Large intestine (tissue), 3 donors: ENCODE data around the gene GLI2. TPM values are rescaled to one million over a fixed set of nuclear protein-coding genes. Genes with fewer than 3 reads are reported as not detected.

Experiments used
- DNase-seq, 2 donors: peaks; one replicate each; pipeline versions ENCODE4 v3.0.0 to v3.0.0-alpha.2; 2013
- H3K27ac ChIP-seq: one replicate; pipeline ENCODE4 v1.5.1; 2013; ENCODE audit warnings: low read length
- H3K27me3 ChIP-seq: 2 replicates; pipeline ENCODE4 v1.6.1; 2013; ENCODE audit warnings: low read length; ENCODE audit not compliant: control insufficient read depth, insufficient read depth
- H3K36me3 ChIP-seq: 2 replicates; pipeline ENCODE4 v1.6.1; 2013; ENCODE audit warnings: low read length; ENCODE audit not compliant: control insufficient read depth, insufficient read depth
- H3K4me1 ChIP-seq: one replicate; pipeline ENCODE4 v1.6.1; 2013; ENCODE audit warnings: low read length; ENCODE audit not compliant: control insufficient read depth, insufficient read depth
- H3K4me3 ChIP-seq: one replicate; pipeline ENCODE4 v1.5.1; 2013; ENCODE audit warnings: low read length
- H3K9me3 ChIP-seq: one replicate; pipeline ENCODE4 v1.6.1; 2013; ENCODE audit warnings: mild to moderate bottlenecking, low read depth, low read length, moderate library complexity; ENCODE audit not compliant: control insufficient read depth
- WGBS: methylation state at CpG from one replicate; pipeline ENCODE4 v1.1.5; 2013; ENCODE audit warnings: low lambda C conversion rate; ENCODE audit not compliant: insufficient coverage; 5-methylcytosine and 5-hydroxymethylcytosine counted together
- polyA plus RNA-seq: library from polyadenylated mRNA; unstranded; fragments of 120-200 nt; gene quantifications from one replicate; pipeline ENCODE4 v1.2.1, GENCODE V29; 2013

GLI2 gene
- polyA plus RNA-seq, 1 donor = 4.1 TPM

GRCh38 chr2:120778244-120778643 lies 42.6 kb downstream of the GLI2 start:
- DNase-seq = no peak
- H3K4me3 ChIP-seq = no peak overlapping the region
- WGBS = no CpG with 5 or more reads among the region's 12 CpGs

GRCh38 chr2:120779781-120780283 lies 44.2 kb downstream of the GLI2 start:
- no peak overlapping the region for H3K4me3 ChIP-seq
- DNase-seq = no peak
- no CpG with 5 or more reads among the region's 13 CpGs for WGBS
- H3K27me3 ChIP-seq = peaks cover 35% of the 10 kb centered on the region
- H3K9me3 ChIP-seq = no peaks in the 10 kb centered on the region
- no peaks in the 10 kb centered on the region for H3K36me3 ChIP-seq
- no peaks in the 10 kb centered on the region for H3K4me1 ChIP-seq
- no peak overlapping the region for H3K27ac ChIP-seq

More at GRCh38 chr2:120778244-120778643, 42.6 kb downstream of the GLI2 start:
- Histone ChIP-seq H3K36me3 (no peaks in the 10 kb centered on the region), H3K27ac (no peak overlapping the region), H3K27me3 (peaks cover 38% of the 10 kb centered on the region), H3K4me1 (no peaks in the 10 kb centered on the region), H3K9me3 (no peaks in the 10 kb centered on the region)

- peaks cover 35% of the 10 kb centered on the region for H3K27me3 ChIP-seq
- H3K36me3 ChIP-seq = no peaks in the 10 kb centered on the region
- H3K9me3 ChIP-seq = no peaks in the 10 kb centered on the region
- WGBS = no CpG with 5 or more reads among the region's 7 CpGs
- H3K4me3 ChIP-seq = no peak overlapping the region
- no peaks in the 10 kb centered on the region for H3K4me1 ChIP-seq
- no peak for DNase-seq
- H3K27ac ChIP-seq = no peak overlapping the region
These were observed 44.7 kb downstream of the GLI2 start for GRCh38 chr2:120780402-120780801.

GRCh38 chr2:120783371-120783791 lies 47.7 kb downstream of the GLI2 start:
- Histone ChIP-seq H3K27ac (no peak overlapping the region), H3K27me3 (peaks cover 29% of the 10 kb centered on the region), H3K4me1 (peaks cover 18% of the 10 kb centered on the region), H3K9me3 (no peaks in the 10 kb centered on the region), H3K4me3 (no peak overlapping the region), H3K36me3 (no peaks in the 10 kb centered on the region)
- WGBS = 20% methylated on average over 1 of the region's 9 CpGs
- DNase-seq = peak in 1 of 2 donors; percentile 31

GRCh38 chr2:120783969-120784372 lies 48.3 kb downstream of the GLI2 start:
- Histone ChIP-seq H3K4me3 (no peak overlapping the region), H3K36me3 (no peaks in the 10 kb centered on the region), H3K27ac (no peak overlapping the region), H3K4me1 (peaks cover 23% of the 10 kb centered on the region), H3K9me3 (no peaks in the 10 kb centered on the region), H3K27me3 (peaks cover 29% of the 10 kb centered on the region)
- no peak for DNase-seq
- WGBS = no CpG with 5 or more reads among the region's 7 CpGs
